Measurements from ENCODE around the gene GRIN2A.

GRIN2A gene

DNA sequence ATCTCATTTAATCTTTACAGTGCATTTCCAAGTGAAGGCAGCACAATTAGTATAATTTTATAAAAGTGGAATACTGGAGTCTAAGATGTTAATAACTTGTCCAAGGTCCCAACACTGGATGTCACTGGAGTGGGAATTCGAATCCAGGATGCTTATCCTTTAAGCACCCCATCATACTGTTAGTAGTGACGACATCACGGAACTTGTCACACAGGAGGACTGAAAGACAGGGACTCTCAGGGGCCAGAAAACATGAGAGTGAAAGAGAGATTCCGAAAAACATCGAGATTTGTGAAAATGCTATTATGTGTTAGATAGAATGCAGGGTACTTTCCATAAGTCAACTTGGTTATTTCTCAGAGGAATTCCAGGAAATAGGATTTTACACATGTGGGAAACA is 374.0 kb downstream of the GRIN2A start:
- no peak for DNase-seq (ENCODE audit: extremely low spot score)

DNA sequence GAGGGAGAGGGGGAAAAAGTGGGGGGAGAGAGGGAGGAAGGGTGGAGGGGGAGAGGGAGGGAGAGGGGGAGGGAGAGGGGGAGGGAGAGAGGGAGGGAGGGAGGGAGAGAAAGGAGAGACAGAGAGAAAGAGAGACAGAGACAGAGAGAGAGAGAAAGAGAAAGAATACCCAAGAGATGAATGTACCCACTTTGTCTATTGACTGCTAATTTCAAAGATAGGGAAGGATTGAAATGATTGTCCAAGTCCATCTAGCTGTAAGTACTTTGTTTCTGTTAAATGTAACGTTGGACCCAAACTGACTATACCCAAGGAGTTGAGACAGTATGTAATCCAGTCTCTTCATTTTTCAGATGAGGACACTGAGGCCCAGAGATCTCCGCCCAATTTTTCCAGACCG is 374.9 kb downstream of the GRIN2A start:
- ChIA-PET CTCF (no interaction called here), POLR2A (no interaction called here)
- TF ChIP-seq, protein P1, sequence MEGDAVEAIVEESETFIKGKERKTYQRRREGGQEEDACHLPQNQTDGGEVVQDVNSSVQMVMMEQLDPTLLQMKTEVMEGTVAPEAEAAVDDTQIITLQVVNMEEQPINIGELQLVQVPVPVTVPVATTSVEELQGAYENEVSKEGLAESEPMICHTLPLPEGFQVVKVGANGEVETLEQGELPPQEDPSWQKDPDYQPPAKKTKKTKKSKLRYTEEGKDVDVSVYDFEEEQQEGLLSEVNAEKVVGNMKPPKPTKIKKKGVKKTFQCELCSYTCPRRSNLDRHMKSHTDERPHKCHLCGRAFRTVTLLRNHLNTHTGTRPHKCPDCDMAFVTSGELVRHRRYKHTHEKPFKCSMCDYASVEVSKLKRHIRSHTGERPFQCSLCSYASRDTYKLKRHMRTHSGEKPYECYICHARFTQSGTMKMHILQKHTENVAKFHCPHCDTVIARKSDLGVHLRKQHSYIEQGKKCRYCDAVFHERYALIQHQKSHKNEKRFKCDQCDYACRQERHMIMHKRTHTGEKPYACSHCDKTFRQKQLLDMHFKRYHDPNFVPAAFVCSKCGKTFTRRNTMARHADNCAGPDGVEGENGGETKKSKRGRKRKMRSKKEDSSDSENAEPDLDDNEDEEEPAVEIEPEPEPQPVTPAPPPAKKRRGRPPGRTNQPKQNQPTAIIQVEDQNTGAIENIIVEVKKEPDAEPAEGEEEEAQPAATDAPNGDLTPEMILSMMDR (IDR thresholded peaks at IDR 0.05; ENCODE audit: control extremely low read depth, extremely low read depth, low read depth, missing control alignments): no peak
- no peak for DNase-seq (ENCODE audit: extremely low spot score)

More for the DNA sequence above, 374.0 kb downstream of the GRIN2A start:
- TF ChIP-seq, protein P1 (IDR thresholded peaks at IDR 0.05; ENCODE audit: control extremely low read depth, extremely low read depth, low read depth, missing control alignments): no peak
- ChIA-PET CTCF (no interaction called here), POLR2A (no interaction called here)

DNA sequence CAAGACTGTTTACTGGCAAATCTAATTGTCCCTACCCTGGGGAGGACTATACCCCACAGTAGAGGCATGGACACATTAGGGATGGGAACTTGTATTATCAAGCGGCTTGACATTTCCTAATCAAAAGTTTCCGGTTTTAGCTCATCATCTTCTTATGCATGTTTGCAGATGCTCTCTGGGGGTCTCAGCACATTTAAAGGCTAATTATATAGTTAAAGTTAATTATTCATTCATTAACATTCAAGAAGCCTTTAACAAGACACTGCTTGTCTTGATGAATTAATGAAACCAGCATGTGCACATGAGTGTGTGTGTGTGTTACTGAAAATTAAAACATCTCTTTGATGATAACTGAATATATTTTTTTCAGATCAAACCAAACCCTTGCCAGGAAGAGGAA is 377.1 kb downstream of the GRIN2A start:
- no peak for DNase-seq (ENCODE audit: extremely low spot score)
- ChIA-PET CTCF (no interaction called here), POLR2A (no interaction called here)
- TF ChIP-seq, protein P1 (IDR thresholded peaks at IDR 0.05; ENCODE audit: control extremely low read depth, extremely low read depth, low read depth, missing control alignments): no peak

DNA sequence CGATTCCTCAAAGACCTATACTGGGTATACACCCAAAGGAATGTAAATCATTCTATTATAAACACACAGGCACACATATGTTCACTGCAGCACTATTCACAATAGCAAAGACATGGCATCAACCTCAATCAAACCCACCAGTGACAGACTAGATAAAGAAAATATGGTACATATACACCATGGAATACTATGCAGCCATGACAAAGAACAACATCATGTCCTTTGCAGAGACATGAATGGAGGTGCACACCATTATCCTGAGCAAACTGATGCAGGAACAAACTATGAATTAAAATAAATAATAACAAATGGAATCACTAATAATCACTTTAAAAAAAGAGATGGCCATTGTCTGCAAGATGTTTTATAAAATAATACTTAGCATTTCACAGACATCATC is 380.1 kb downstream of the GRIN2A start:
- TF ChIP-seq, protein P1 (IDR thresholded peaks at IDR 0.05; ENCODE audit: control extremely low read depth, extremely low read depth, low read depth, missing control alignments): no peak
- ChIA-PET CTCF (no interaction called here), POLR2A (no interaction called here)
- DNase-seq (ENCODE audit: extremely low spot score): no peak

DNA sequence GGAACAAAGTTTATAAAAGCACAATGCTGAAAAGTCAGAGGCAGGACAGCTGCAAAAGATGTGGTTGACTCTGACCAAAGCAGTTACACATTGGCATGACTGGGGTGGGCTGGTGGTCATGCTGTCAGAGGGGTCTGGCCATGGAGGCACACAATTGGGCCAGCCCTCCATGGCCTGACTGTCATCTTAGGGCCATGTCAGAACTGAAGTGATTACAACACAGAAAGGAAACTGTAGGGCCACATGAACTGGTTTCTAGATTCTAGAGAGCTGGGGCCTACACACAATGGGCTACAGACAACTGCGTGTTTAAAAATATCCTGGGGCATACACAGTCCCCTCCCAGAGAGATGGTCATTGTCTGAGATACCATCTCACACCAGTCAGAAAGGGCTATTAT is 380.6 kb downstream of the GRIN2A start:
- POLR2A ChIA-PET: no interaction called here
- TF ChIP-seq, protein P1 (IDR thresholded peaks at IDR 0.05; ENCODE audit: control extremely low read depth, extremely low read depth, low read depth, missing control alignments): no peak
- CTCF ChIA-PET: no interaction called here
- no peak for DNase-seq (ENCODE audit: extremely low spot score)

DNA sequence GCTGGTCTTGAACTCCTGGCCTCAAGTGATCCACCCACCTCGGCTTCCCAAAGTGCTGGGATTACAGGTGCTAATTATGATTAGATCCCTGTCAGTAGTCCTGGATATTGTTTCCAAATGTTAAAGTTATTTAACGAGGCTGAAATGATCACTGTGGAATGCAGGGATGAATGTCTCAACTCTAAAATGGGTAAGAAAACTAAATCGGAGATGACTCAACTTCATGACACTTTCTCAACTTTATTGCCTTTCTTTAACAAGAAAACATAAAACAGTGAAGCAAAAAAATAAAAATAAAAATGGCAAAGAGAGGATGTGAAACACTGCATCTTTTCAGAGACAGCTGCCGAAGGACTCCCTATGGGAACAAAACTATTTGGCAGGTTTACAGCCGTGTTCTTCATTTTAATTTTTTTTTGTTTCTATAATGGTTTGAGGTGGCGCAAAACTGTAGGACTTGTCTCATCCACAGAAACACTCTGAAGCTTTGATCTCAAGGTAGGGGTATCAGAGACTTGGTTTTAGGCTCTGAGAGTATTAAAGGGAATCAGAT is 382.0 kb downstream of the GRIN2A start:
- no peak for DNase-seq (ENCODE audit: extremely low spot score)
- CTCF ChIA-PET: no interaction called here
- TF ChIP-seq, protein P1 (IDR thresholded peaks at IDR 0.05; ENCODE audit: control extremely low read depth, extremely low read depth, low read depth, missing control alignments): no peak
- POLR2A ChIA-PET: no interaction called here
